PC-3 (cell line): ENCODE measurements around the gene SUMO2. TPM values are rescaled to one million over a fixed set of nuclear protein-coding genes. Genes with fewer than 3 reads are reported as not detected.

Experiments used
- ATAC-seq: fragments of 200-7000 bp; cut with Tn5 transposase; 2 replicates; pipeline ENCODE4 v1.9.1; 2020; ENCODE audit warnings: mild to moderate bottlenecking, moderate library complexity
- BruUV-seq: library from RNA; stranded (reverse); fragments of 400-500 nt; replicated peaks from 2 replicates; lab custom pipeline; 2021; lab: Mats Ljungman, UMichigan
- CTCF ChIA-PET: fragments of 300-600 bp; sonication (Branson Sonifier 250); formaldehyde crosslinking; loops from one replicate; lab custom pipeline; 2022; ENCODE audit warnings: antibody characterized with exemption; lab: Charles Lee
- POLR2A ChIA-PET: fragments of 300-600 bp; sonication (Branson Sonifier 250); formaldehyde crosslinking; loops from one replicate; lab custom pipeline; 2022; ENCODE audit warnings: antibody characterized with exemption; ENCODE audit not compliant: unreplicated experiment; lab: Charles Lee
- DNase-seq: peaks from one replicate; pipeline ENCODE4 v3.0.0-alpha.2; 2015
- H2AFZ ChIP-seq: fragments of 300-600 bp; sonication (generic); 2 replicates; pipeline ENCODE4 v1.6.0; 2016; ENCODE audit warnings: antibody characterized with exemption, low read length
- H3F3A ChIP-seq: fragments of 300-600 bp; sonication (generic); one replicate; pipeline ENCODE4 v1.6.0; 2017; ENCODE audit warnings: antibody characterized with exemption, low read length, control low read depth, mild to moderate bottlenecking; ENCODE audit not compliant: unreplicated experiment
- H3K27ac ChIP-seq: fragments of 300-600 bp; sonication (generic); 2 replicates; pipeline ENCODE4 v1.5.1; 2016; ENCODE audit warnings: mild to moderate bottlenecking, low read length
- H3K27me3 ChIP-seq: fragments of 300-600 bp; sonication (generic); 2 replicates; pipeline ENCODE4 v1.6.1; 2016; ENCODE audit warnings: low read length, mixed read lengths
- H3K36me3 ChIP-seq: fragments of 300-600 bp; sonication (generic); 2 replicates; pipeline ENCODE4 v1.6.1; 2016; ENCODE audit warnings: low read depth, mixed run types, low read length, mixed read lengths
- H3K4me1 ChIP-seq: fragments of 300-600 bp; sonication (generic); 2 replicates; pipeline ENCODE4 v1.5.1; 2016; ENCODE audit warnings: low read length; ENCODE audit not compliant: insufficient read depth
- H3K4me2 ChIP-seq: fragments of 300-600 bp; sonication (generic); 2 replicates; pipeline ENCODE4 v1.6.0; 2016; ENCODE audit warnings: low read length
- H3K4me3 ChIP-seq: fragments of 300-600 bp; sonication (generic); 2 replicates; pipeline ENCODE4 v1.5.1; 2016; ENCODE audit warnings: mild to moderate bottlenecking, low read length, mixed read lengths
- H3K79me2 ChIP-seq: fragments of 300-600 bp; sonication (generic); 2 replicates; pipeline ENCODE4 v1.6.1; 2017; ENCODE audit warnings: low read length, mixed read lengths
- H3K9ac ChIP-seq: fragments of 300-600 bp; sonication (generic); 2 replicates; pipeline ENCODE4 v1.6.0; 2016; ENCODE audit warnings: mild to moderate bottlenecking, low read length
- H3K9me2 ChIP-seq: fragments of 300-600 bp; sonication (generic); replicated peaks from 2 replicates; pipeline ENCODE4 v1.6.1; 2016; ENCODE audit warnings: mixed run types, low read length, mixed read lengths
- H3K9me3 ChIP-seq: fragments of 300-600 bp; sonication (generic); 2 replicates; pipeline ENCODE4 v1.6.1; 2016; ENCODE audit warnings: low read length, mixed read lengths
- H4K20me1 ChIP-seq: fragments of 300-600 bp; sonication (generic); 2 replicates; pipeline ENCODE4 v1.6.1; 2016; ENCODE audit warnings: low read length, mixed read lengths
- EZH2 ChIP-seq: fragments of 300-600 bp; sonication (generic); IDR thresholded peaks from one replicate; pipeline ENCODE4 v1.6.1; 2017; ENCODE audit warnings: antibody characterized with exemption, mild to moderate bottlenecking, low read length; ENCODE audit not compliant: unreplicated experiment
- EZH2phosphoT487 ChIP-seq: fragments of 300-600 bp; sonication (generic); IDR thresholded peaks from 2 replicates; pipeline ENCODE4 v1.6.1; 2018; ENCODE audit warnings: mild to moderate bottlenecking, antibody characterized with exemption, low read length, borderline replicate concordance
- intact Hi-C: fragments of 100-400 bp; cut with micrococcal nuclease; formaldehyde crosslinking; loops from 2 replicates; pipeline ENCODE4 v1.9.0; 2023
- total RNA-seq: library from RNA; depleted of rRNA; stranded (reverse); fragments of >200 nt; gene quantifications from 2 replicates; pipeline ENCODE4 v1.2.3, GENCODE V29; 2014
- TF ChIP-seq, protein P1 (sequence below): fragments of 300-600 bp; sonication (generic); conservative IDR thresholded peaks from 2 replicates; pipeline ENCODE4 v1.5.1; 2017; ENCODE audit warnings: antibody characterized with exemption, low read depth, mild to moderate bottlenecking, low read length

Gene SUMO2
- total RNA-seq, 1 experiment from 2014 or later = 282 TPM

DNA sequence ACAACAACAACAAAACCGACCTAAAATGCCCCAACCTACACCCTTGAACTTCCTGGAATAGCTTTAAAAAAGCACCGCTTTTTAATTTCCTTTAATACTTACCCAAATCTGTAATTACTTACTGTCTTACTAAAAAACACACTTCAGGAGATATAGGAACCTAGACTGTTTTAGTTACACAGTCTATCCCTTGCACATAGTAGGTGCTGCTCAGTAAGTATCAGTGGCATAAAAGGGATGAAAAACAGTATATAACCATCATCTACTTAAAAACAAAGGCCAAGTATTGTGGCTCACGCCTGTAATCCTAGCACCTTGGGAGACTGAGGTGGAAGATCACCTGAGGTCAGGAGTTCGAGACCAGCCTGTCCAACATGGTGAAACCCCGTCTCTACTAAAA, 6.1 kb downstream of the SUMO2 start:
- intact Hi-C loops = no loop called here
- no peaks in the 10 kb centered on the region for H3K9me3 ChIP-seq
- no peak for TF ChIP-seq EZH2phosphoT487
- no peak for TF ChIP-seq EZH2
- TF ChIP-seq, protein P1, sequence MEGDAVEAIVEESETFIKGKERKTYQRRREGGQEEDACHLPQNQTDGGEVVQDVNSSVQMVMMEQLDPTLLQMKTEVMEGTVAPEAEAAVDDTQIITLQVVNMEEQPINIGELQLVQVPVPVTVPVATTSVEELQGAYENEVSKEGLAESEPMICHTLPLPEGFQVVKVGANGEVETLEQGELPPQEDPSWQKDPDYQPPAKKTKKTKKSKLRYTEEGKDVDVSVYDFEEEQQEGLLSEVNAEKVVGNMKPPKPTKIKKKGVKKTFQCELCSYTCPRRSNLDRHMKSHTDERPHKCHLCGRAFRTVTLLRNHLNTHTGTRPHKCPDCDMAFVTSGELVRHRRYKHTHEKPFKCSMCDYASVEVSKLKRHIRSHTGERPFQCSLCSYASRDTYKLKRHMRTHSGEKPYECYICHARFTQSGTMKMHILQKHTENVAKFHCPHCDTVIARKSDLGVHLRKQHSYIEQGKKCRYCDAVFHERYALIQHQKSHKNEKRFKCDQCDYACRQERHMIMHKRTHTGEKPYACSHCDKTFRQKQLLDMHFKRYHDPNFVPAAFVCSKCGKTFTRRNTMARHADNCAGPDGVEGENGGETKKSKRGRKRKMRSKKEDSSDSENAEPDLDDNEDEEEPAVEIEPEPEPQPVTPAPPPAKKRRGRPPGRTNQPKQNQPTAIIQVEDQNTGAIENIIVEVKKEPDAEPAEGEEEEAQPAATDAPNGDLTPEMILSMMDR = no peak
- H3K4me3 ChIP-seq = no peak overlapping the region
- ChIA-PET CTCF (no interaction called here), POLR2A (interaction anchor here (0.6 kb wide), 1 partner anchor 187 kb away, joined by 3 read pairs; no protein-coding TSS in a partner anchor)
- peaks cover 99% of the 10 kb centered on the region for H3K79me2 ChIP-seq
- H3F3A ChIP-seq = peaks cover 7% of the 10 kb centered on the region
- peaks cover 18% of the 10 kb centered on the region; the same call in 1 of the 2 replicates for H3K4me1 ChIP-seq
- no TSS peak for BruUV-seq
- H4K20me1 ChIP-seq = peaks cover 45% of the 10 kb centered on the region
- no peaks in the 10 kb centered on the region for H3K9me2 ChIP-seq
- H3K9ac ChIP-seq = no peak overlapping the region
- peaks cover 78% of the 10 kb centered on the region for H3K36me3 ChIP-seq
- no peak overlapping the region for H2AFZ ChIP-seq
- DNase-seq = no peak
- H3K27me3 ChIP-seq = no peaks in the 10 kb centered on the region
- no peak overlapping the region for H3K27ac ChIP-seq
- ATAC-seq = no peak
- H3K4me2 ChIP-seq = no peak overlapping the region

DNA sequence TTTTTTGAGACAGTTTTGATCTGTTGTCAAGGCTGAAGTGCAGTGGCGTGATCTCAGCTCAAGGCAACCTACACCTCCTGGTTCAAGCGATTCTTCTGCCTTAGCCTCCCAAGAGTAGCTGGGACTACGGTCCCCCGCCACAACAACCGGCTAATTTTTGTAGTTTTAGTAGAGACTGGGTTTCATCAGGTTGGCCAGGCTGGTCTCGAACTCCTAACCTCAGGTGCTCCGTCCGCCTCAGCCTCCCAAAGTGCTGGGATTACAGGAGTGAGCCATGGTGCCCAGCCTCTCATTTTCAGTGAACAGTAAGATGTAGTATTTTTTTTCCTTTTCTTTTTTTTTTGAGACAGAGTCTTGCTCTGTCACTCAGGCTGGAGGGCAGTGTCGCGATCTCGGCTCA, 7.8 kb downstream of the SUMO2 start:
- H2AFZ ChIP-seq = no peak overlapping the region
- H3K4me3 ChIP-seq = no peak overlapping the region
- no peaks in the 10 kb centered on the region for H3K9me3 ChIP-seq
- peaks cover 8% of the 10 kb centered on the region; the same call in 1 of the 2 replicates for H3K4me1 ChIP-seq
- H3K27me3 ChIP-seq = no peaks in the 10 kb centered on the region
- H4K20me1 ChIP-seq = peaks cover 30% of the 10 kb centered on the region
- no peaks in the 10 kb centered on the region for H3K9me2 ChIP-seq
- intact Hi-C loops = no loop called here
- ATAC-seq (no peak), DNase-seq (no peak)
- H3F3A ChIP-seq = peaks cover 7% of the 10 kb centered on the region
- TF ChIP-seq, protein P1 = no peak
- TF ChIP-seq EZH2 (no peak), EZH2phosphoT487 (no peak)
- H3K36me3 ChIP-seq = peaks cover 79% of the 10 kb centered on the region
- BruUV-seq = no TSS peak
- ChIA-PET POLR2A (no interaction called here), CTCF (no interaction called here)
- peaks cover 98% of the 10 kb centered on the region for H3K79me2 ChIP-seq
- H3K9ac ChIP-seq = no peak overlapping the region
- H3K4me2 ChIP-seq = no peak overlapping the region
- H3K27ac ChIP-seq = no peak overlapping the region

DNA sequence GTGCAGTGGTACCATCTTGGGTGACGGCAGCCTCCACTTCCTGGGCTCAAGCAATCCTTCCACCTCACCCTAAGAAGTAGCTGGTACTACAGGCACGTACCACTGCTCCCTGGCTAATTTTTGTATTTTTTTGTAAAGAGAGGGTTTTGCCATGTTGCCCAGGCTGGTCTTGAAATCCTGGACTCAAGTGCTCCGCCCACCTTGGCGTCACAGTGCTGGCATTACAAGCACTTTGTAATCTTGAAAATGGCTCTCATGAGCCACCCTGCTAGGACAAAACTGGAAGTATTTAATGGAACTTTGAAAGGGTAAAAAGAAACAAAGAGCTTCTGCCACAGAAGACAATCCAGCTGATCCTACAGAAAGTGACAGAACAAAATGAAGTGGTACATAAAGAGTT, 9.2 kb downstream of the SUMO2 start:
- no peaks in the 10 kb centered on the region for H3K27me3 ChIP-seq
- DNase-seq (no peak), ATAC-seq (no peak)
- H3F3A ChIP-seq = peaks cover 7% of the 10 kb centered on the region
- H3K4me3 ChIP-seq = no peak overlapping the region
- ChIA-PET POLR2A (no interaction called here), CTCF (no interaction called here)
- H3K9ac ChIP-seq = no peak overlapping the region
- H4K20me1 ChIP-seq = peaks cover 16% of the 10 kb centered on the region
- no peaks in the 10 kb centered on the region for H3K4me1 ChIP-seq
- intact Hi-C loops = no loop called here
- H3K4me2 ChIP-seq = no peak overlapping the region
- H3K9me3 ChIP-seq = no peaks in the 10 kb centered on the region
- no peak for TF ChIP-seq EZH2phosphoT487
- TF ChIP-seq, protein P1 = no peak
- no peak for TF ChIP-seq EZH2
- peaks cover 96% of the 10 kb centered on the region for H3K79me2 ChIP-seq
- H3K27ac ChIP-seq = no peak overlapping the region
- no peaks in the 10 kb centered on the region for H3K9me2 ChIP-seq
- no peak overlapping the region for H2AFZ ChIP-seq
- TSS peak; percentile 6 for BruUV-seq
- peaks cover 70% of the 10 kb centered on the region for H3K36me3 ChIP-seq
